KG1 (cell line): ENCODE data around the gene PCDHAC1.
"Not testable (repeated sequence)": the region's sequence is repeated elsewhere in the genome, so short reads cannot be mapped to it uniquely, and the experiment has no call there.

Experiments used
- DNase-seq: peaks from one replicate; lab custom pipeline; 2025; lab: John Stamatoyannopoulos, UW

Gene PCDHAC1

GRCh38 chr5:140925806-140926442 is at the start of gene PCDHAC1:
PCDHAC1 (plus strand) TSS chr5:140926299; CDS start chr5:140926893, 594 bp downstream.
- DNase-seq, result no peak

GRCh38 chr5:140876541-140877261 is 49.4 kb upstream of the PCDHAC1 start:
- DNase-seq, result not testable (repeated sequence)

- DNase-seq, result no peak
Observed at GRCh38 chr5:140877262-140877581, 48.9 kb upstream of the PCDHAC1 start.

GRCh38 chr5:140881889-140882590 is 44.1 kb upstream of the PCDHAC1 start, which contains the start of gene PCDHA13:
PCDHA13 (plus strand) TSS chr5:140882124; CDS start chr5:140882269, 145 bp downstream.
- no peak for DNase-seq

GRCh38 chr5:140882591-140882899 is 43.6 kb upstream of the PCDHAC1 start:
- no peak for DNase-seq

- DNase-seq, result no peak
Observed at GRCh38 chr5:140883373-140883772, 42.7 kb upstream of the PCDHAC1 start.

- no peak for DNase-seq
Observed at GRCh38 chr5:140883927-140884697, 42.0 kb upstream of the PCDHAC1 start.

GRCh38 chr5:140916325-140916724 is 9.8 kb upstream of the PCDHAC1 start:
- no peak for DNase-seq

GRCh38 chr5:140923601-140924000 is 2.5 kb upstream of the PCDHAC1 start:
- DNase-seq, result no peak

GRCh38 chr5:140926443-140927227 is 536 bp downstream of the PCDHAC1 start:
- DNase-seq, result no peak

GRCh38 chr5:140927228-140927573 is 1.1 kb downstream of the PCDHAC1 start:
- DNase-seq, result no peak

GRCh38 chr5:140934964-140935606 is 9.0 kb downstream of the PCDHAC1 start:
- no peak for DNase-seq

- DNase-seq, result no peak
Observed at GRCh38 chr5:140946578-140946977, 20.5 kb downstream of the PCDHAC1 start.

GRCh38 chr5:140951636-140952035 is 25.5 kb downstream of the PCDHAC1 start:
- no peak for DNase-seq

- DNase-seq, result no peak
Observed at GRCh38 chr5:140953234-140953633, 27.1 kb downstream of the PCDHAC1 start.

GRCh38 chr5:140962190-140962589 is 36.1 kb downstream of the PCDHAC1 start:
- no peak for DNase-seq

- DNase-seq, result no peak
Observed at GRCh38 chr5:140964356-140964755, 38.3 kb downstream of the PCDHAC1 start.

GRCh38 chr5:140965905-140966292 is 39.8 kb downstream of the PCDHAC1 start:
- no peak for DNase-seq

GRCh38 chr5:140966293-140967225 is 40.5 kb downstream of the PCDHAC1 start, which contains the start of gene PCDHAC2:
PCDHAC2 (plus strand) TSS chr5:140966476; CDS start chr5:140966767, 291 bp downstream.
- DNase-seq, result no peak
